Naive thymus-derived CD4-positive, alpha-beta T cell (primary cell): ENCODE measurements around the gene CDH23. TPM values are rescaled to one million over a fixed set of nuclear protein-coding genes. Genes with fewer than 3 reads are reported as not detected.

Experiments used
- ATAC-seq: fragments of 150-1000 bp; cut with Tn5 transposase; 2 replicates; pipeline ENCODE4 v1.10.0; 2021; ENCODE audit warnings: mild to moderate bottlenecking, moderate library complexity
- CTCF ChIA-PET: fragments of 350-600 bp; sonication (Branson Sonifier 250); formaldehyde crosslinking; loops from one replicate; lab custom pipeline; 2021; ENCODE audit warnings: antibody characterized with exemption; lab: Charles Lee
- POLR2A ChIA-PET: fragments of 350-600 bp; sonication (Branson Sonifier 250); formaldehyde crosslinking; loops from one replicate; lab custom pipeline; 2021; ENCODE audit warnings: antibody characterized with exemption, inconsistent platforms; lab: Charles Lee
- DNase-seq, 9 donors: peaks; one replicate each; pipeline versions ENCODE4 v3.0.0 to v3.0.0-alpha.2; 2020 to 2022; ENCODE audit warnings: mixed read lengths in 1 of 9
- H3K27ac ChIP-seq: one replicate; pipeline ENCODE4 v1.7.0; 2013; ENCODE audit warnings: mild to moderate bottlenecking, low read depth, low read length, moderate library complexity
- H3K27me3 ChIP-seq, 2 donors: one replicate each; pipeline ENCODE4 v1.7.0; 2013; ENCODE audit warnings: low read length in 2 of 2, mild to moderate bottlenecking in 2 of 2, moderate library complexity in 2 of 2; ENCODE audit not compliant: control insufficient read depth in 2 of 2, insufficient read depth in 2 of 2
- H3K36me3 ChIP-seq, 3 experiments: 1 replicate in 2 of 3; 2 replicates in 1 of 3; pipeline ENCODE4 v1.7.0; 2013; ENCODE audit warnings: low read length in 3 of 3, mild to moderate bottlenecking in 3 of 3, moderate library complexity in 1 of 3; ENCODE audit not compliant: insufficient read depth in 3 of 3, control insufficient read depth in 2 of 3
- H3K4me1 ChIP-seq, 2 donors: one replicate each; pipeline ENCODE4 v1.7.0; 2013; ENCODE audit warnings: low read length in 2 of 2, mild to moderate bottlenecking in 2 of 2, moderate library complexity in 1 of 2; ENCODE audit not compliant: control insufficient read depth in 2 of 2, insufficient read depth in 2 of 2
- H3K4me3 ChIP-seq: 2 replicates; pipeline ENCODE4 v1.7.0; 2013; ENCODE audit warnings: mild to moderate bottlenecking, low read length
- H3K9me3 ChIP-seq, 3 experiments: 1 replicate in 2 of 3; 2 replicates in 1 of 3; pipeline ENCODE4 v1.7.0; 2013; ENCODE audit warnings: low read length in 3 of 3; ENCODE audit not compliant: control insufficient read depth in 2 of 3
- H3K27ac Mint-ChIP-seq, 9 donors: one replicate each; pipeline ENCODE4 v1.8.0; 2020 to 2022; ENCODE audit warnings: mixed read lengths in 9 of 9, mild to moderate bottlenecking in 8 of 9, moderate library complexity in 5 of 9, inconsistent platforms in 2 of 9
- H3K27me3 Mint-ChIP-seq, 5 donors: one replicate each; pipeline ENCODE4 v1.8.0; 2021 to 2022; ENCODE audit warnings: mixed read lengths in 5 of 5, mild to moderate bottlenecking in 1 of 5
- H3K36me3 Mint-ChIP-seq, 5 donors: one replicate each; pipeline ENCODE4 v1.8.0; 2020 to 2022; ENCODE audit warnings: mixed read lengths in 5 of 5, mild to moderate bottlenecking in 3 of 5, inconsistent platforms in 1 of 5
- H3K4me1 Mint-ChIP-seq, 7 donors: one replicate each; pipeline ENCODE4 v1.8.0; 2020 to 2022; ENCODE audit warnings: mixed read lengths in 7 of 7, mild to moderate bottlenecking in 3 of 7, inconsistent platforms in 1 of 7
- H3K4me3 Mint-ChIP-seq, 10 donors: one replicate each; pipeline ENCODE4 v1.8.0; 2020 to 2022; ENCODE audit warnings: mild to moderate bottlenecking in 10 of 10, mixed read lengths in 10 of 10, moderate library complexity in 6 of 10, inconsistent platforms in 2 of 10
- H3K9me3 Mint-ChIP-seq, 11 donors: one replicate each; pipeline ENCODE4 v1.8.0; 2020 to 2022; ENCODE audit warnings: mixed read lengths in 11 of 11, mild to moderate bottlenecking in 4 of 11, inconsistent platforms in 1 of 11, moderate library complexity in 1 of 11
- intact Hi-C, 2 donors: fragments of 100-400 bp; cut with micrococcal nuclease; formaldehyde crosslinking; loops; one replicate each; pipeline ENCODE4 v1.15.1; 2023
- polyA plus RNA-seq, 2 donors: library from polyadenylated mRNA; unstranded; fragments of 300-500 nt; fragmentation: Illumina TruSeq; gene quantifications; one replicate each; pipeline ENCODE4 v1.2.3, GENCODE V29; 2021
- total RNA-seq, 6 experiments: library from RNA in 5 of 6; stranded (reverse) in 5 of 6; gene quantifications; 1 replicate in 5 of 6; 2 replicates in 1 of 6; pipeline ENCODE4 v1.2.3 and lab custom pipeline; 2021 to 2026

CDH23 gene
- total and polyA plus RNA-seq, 7 experiments from 2014 or later, result 1.1 to 18.3 (median 7.9) TPM

GRCh38 chr10:71533936-71534335 is 137.2 kb downstream of the CDH23 start:
- POLR2A ChIA-PET, result no interaction called here
- CTCF ChIA-PET, result no interaction called here
- H3K36me3 Mint-ChIP-seq, result no peaks in the 10 kb centered on the region

GRCh38 chr10:71534568-71535194 is 138.0 kb downstream of the CDH23 start:
- ChIA-PET POLR2A (no interaction called here), CTCF (no interaction called here)
- Histone ChIP-seq H3K36me3 (no peaks in the 10 kb centered on the region), H3K9me3 (no peaks in the 10 kb centered on the region), H3K27me3 (no peaks in the 10 kb centered on the region), H3K4me1 (no peaks in the 10 kb centered on the region), H3K27ac (no peak overlapping the region), H3K4me3 (no peak overlapping the region)
- DNase-seq (no peak), ATAC-seq (no peak)
- H3K27ac Mint-ChIP-seq, result no peak overlapping the region
- peaks cover 0 to 7% (median 5%) of the 10 kb centered on the region in 7 donors for H3K4me1 Mint-ChIP-seq
- no peaks in the 10 kb centered on the region for H3K36me3 Mint-ChIP-seq
- intact Hi-C loops, result no loop called here
- H3K4me3 Mint-ChIP-seq, result no peak overlapping the region
- H3K27me3 Mint-ChIP-seq, result peaks cover 0 to 3% (median 0%) of the 10 kb centered on the region in 5 donors
- peaks cover 0 to 6% (median 0%) of the 10 kb centered on the region in 11 donors for H3K9me3 Mint-ChIP-seq

More at GRCh38 chr10:71533936-71534335, 137.2 kb downstream of the CDH23 start:
- Mint-ChIP-seq H3K4me1 (peaks cover 0 to 7% (median 5%) of the 10 kb centered on the region in 7 donors), H3K9me3 (peaks cover 0 to 6% (median 0%) of the 10 kb centered on the region in 11 donors), H3K27me3 (no peaks in the 10 kb centered on the region), H3K4me3 (no peak overlapping the region), H3K27ac (no peak overlapping the region)
- no peaks in the 10 kb centered on the region for H3K4me1 ChIP-seq
- intact Hi-C loops, result no loop called here
- H3K27ac ChIP-seq, result no peak overlapping the region
- no peaks in the 10 kb centered on the region for H3K9me3 ChIP-seq
- H3K36me3 ChIP-seq, result no peaks in the 10 kb centered on the region
- DNase-seq, result no peak
- ATAC-seq, result no peak
- no peak overlapping the region for H3K4me3 ChIP-seq
- no peaks in the 10 kb centered on the region for H3K27me3 ChIP-seq

GRCh38 chr10:71536332-71536731 is 139.6 kb downstream of the CDH23 start:
- CTCF ChIA-PET, result no interaction called here
- Histone ChIP-seq H3K27ac (no peak overlapping the region), H3K9me3 (no peaks in the 10 kb centered on the region), H3K4me1 (no peaks in the 10 kb centered on the region), H3K36me3 (no peaks in the 10 kb centered on the region), H3K4me3 (no peak overlapping the region), H3K27me3 (no peaks in the 10 kb centered on the region)
- DNase-seq (no peak), ATAC-seq (no peak)
- H3K4me1 Mint-ChIP-seq, result peaks cover 0 to 7% (median 5%) of the 10 kb centered on the region in 7 donors
- no peak overlapping the region for H3K4me3 Mint-ChIP-seq
- H3K9me3 Mint-ChIP-seq, result peaks cover 0 to 6% (median 0%) of the 10 kb centered on the region in 11 donors
- no peaks in the 10 kb centered on the region for H3K36me3 Mint-ChIP-seq
- H3K27me3 Mint-ChIP-seq, result peaks cover 0 to 4% (median 0%) of the 10 kb centered on the region in 5 donors
- intact Hi-C loops, result no loop called here
- POLR2A ChIA-PET, result no interaction called here
- no peak overlapping the region for H3K27ac Mint-ChIP-seq

- H3K4me3 ChIP-seq, result no peak overlapping the region
- no peak overlapping the region for H3K27ac ChIP-seq
- no peaks in the 10 kb centered on the region for H3K4me1 ChIP-seq
- DNase-seq (no peak), ATAC-seq (no peak)
- Mint-ChIP-seq H3K36me3 (no peaks in the 10 kb centered on the region), H3K27me3 (peaks cover 0 to 4% (median 0%) of the 10 kb centered on the region in 5 donors), H3K4me3 (no peak overlapping the region), H3K9me3 (peaks cover 0 to 2% (median 0%) of the 10 kb centered on the region in 11 donors), H3K4me1 (peaks cover 0 to 4% (median 0%) of the 10 kb centered on the region in 7 donors), H3K27ac (no peak overlapping the region)
- no peaks in the 10 kb centered on the region for H3K27me3 ChIP-seq
- intact Hi-C loops, result no loop called here
- H3K36me3 ChIP-seq, result no peaks in the 10 kb centered on the region
- ChIA-PET CTCF (no interaction called here), POLR2A (no interaction called here)
- no peaks in the 10 kb centered on the region for H3K9me3 ChIP-seq
Measured at GRCh38 chr10:71537125-71537524, 140.4 kb downstream of the CDH23 start.

- Histone ChIP-seq H3K9me3 (no peaks in the 10 kb centered on the region), H3K27me3 (no peaks in the 10 kb centered on the region), H3K27ac (no peak overlapping the region), H3K36me3 (no peaks in the 10 kb centered on the region), H3K4me1 (no peaks in the 10 kb centered on the region), H3K4me3 (no peak overlapping the region)
- CTCF ChIA-PET, result no interaction called here
- Mint-ChIP-seq H3K27me3 (peaks cover 0 to 4% (median 0%) of the 10 kb centered on the region in 5 donors), H3K4me3 (no peak overlapping the region), H3K27ac (no peak overlapping the region), H3K9me3 (peaks cover 0 to 2% (median 0%) of the 10 kb centered on the region in 11 donors), H3K4me1 (peaks cover 0 to 4% (median 0%) of the 10 kb centered on the region in 7 donors), H3K36me3 (no peaks in the 10 kb centered on the region)
- POLR2A ChIA-PET, result no interaction called here
- ATAC-seq (no peak), DNase-seq (no peak)
- intact Hi-C loops, result no loop called here
Measured at GRCh38 chr10:71537681-71538080, 141.0 kb downstream of the CDH23 start.

GRCh38 chr10:71538608-71539260 is 142.0 kb downstream of the CDH23 start:
- no peaks in the 10 kb centered on the region for H3K4me1 ChIP-seq
- Mint-ChIP-seq H3K4me1 (peaks cover 0 to 4% (median 0%) of the 10 kb centered on the region in 7 donors), H3K36me3 (no peaks in the 10 kb centered on the region), H3K27me3 (peaks cover 0 to 4% (median 0%) of the 10 kb centered on the region in 5 donors), H3K27ac (no peak overlapping the region), H3K9me3 (peaks cover 0 to 2% (median 0%) of the 10 kb centered on the region in 11 donors), H3K4me3 (no peak overlapping the region)
- ATAC-seq, result no peak
- intact Hi-C loops, result no loop called here
- ChIA-PET CTCF (no interaction called here), POLR2A (no interaction called here)
- no peaks in the 10 kb centered on the region for H3K9me3 ChIP-seq
- no peaks in the 10 kb centered on the region for H3K36me3 ChIP-seq
- no peak overlapping the region for H3K4me3 ChIP-seq
- H3K27ac ChIP-seq, result no peak overlapping the region
- no peaks in the 10 kb centered on the region for H3K27me3 ChIP-seq
- no peak for DNase-seq
